CD4-positive, alpha-beta T cell treated with Interferon alpha-2 for 1 hour (primary cell): ENCODE results near the gene DUSP7.

Experiments
- DNase-seq, 2 donors: peaks; one replicate each; pipeline ENCODE4 v3.0.0-alpha.2; 2020 to 2022

The DUSP7 gene

DNA sequence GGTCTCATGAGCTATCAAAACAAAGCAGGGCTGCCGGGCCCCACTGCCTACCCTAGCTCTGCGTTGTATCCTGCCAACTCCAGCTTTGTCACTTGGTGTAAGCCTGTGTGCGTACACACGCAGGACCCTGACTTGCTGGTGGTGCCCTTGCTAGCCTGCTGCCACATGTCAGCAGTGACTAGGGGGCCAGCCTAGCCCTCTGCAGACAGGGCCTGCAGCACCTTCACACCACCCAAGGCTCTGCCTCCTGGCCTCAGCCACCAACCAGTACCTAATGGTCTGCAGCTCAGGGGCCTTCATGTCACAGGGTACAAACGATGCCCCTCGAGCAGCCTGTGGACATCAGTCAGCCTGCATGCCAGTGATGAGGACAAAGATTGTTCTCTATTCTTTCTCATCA lies 30.1 kb upstream of the DUSP7 start:
- no peak for DNase-seq

DNA sequence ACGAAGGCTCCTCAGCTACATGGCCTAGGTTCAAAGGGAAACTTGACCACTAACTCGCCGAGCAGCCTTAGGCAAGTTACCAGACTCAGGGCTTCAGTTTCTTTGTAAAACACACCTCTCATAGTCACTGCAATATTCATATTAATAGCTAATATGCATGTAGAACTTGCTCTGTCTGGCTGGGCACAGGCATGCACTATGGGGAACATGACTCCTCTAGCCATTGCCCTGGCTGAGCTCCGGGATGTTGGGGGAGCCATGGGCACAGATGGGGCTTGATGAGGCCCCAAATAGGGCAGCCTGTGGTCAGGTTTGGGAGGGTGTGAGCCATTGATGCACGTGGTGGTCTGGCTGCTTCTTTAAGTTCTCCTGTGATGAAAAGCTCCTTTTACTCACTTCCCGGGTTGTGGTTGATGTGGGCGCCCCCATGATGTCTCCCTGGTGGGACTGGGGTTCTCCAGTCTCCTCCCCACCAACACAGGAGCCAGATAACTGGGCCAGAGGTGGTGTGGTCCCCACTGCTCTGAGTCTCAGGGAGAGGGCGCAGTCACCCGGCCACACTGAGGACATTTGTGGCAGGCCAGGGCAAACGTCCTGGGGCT lies 29.4 kb upstream of the DUSP7 start:
- DNase-seq: no peak

DNA sequence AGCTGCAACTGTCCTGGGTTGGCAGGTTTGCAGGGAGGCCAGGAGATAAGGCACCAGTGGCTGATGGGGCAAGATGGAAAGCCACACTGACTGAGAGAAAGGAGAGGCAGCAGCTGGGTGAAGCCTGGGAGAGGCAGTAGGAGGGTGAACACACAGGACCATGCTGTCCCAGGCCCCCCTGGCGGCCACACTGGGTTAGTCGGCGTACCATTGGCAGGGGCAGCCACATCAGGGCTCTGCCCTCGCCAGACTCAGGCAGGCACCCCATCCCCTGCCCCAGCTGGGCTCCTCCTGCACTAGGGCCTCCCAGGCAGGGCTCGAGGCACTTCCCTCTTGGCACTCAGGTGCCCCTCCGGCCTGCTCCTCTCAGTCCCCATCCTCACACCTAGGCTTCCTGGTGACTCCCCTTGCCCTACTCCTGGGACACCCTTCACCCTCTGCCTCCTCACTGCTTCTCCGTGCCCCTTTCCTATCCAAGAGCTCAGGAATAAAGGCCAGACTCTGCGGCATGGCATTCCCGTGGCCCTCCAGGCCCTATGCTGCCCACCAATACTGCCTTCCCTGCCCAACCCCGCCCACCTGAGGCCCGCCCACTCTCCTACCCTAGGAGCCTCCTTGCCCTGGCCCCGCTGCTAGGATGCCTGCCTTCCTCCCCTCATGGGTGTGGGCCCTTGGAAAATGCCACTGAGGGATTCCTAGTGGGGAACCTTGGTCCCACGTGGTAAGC lies 28.7 kb upstream of the DUSP7 start:
- DNase-seq: no peak

DNA sequence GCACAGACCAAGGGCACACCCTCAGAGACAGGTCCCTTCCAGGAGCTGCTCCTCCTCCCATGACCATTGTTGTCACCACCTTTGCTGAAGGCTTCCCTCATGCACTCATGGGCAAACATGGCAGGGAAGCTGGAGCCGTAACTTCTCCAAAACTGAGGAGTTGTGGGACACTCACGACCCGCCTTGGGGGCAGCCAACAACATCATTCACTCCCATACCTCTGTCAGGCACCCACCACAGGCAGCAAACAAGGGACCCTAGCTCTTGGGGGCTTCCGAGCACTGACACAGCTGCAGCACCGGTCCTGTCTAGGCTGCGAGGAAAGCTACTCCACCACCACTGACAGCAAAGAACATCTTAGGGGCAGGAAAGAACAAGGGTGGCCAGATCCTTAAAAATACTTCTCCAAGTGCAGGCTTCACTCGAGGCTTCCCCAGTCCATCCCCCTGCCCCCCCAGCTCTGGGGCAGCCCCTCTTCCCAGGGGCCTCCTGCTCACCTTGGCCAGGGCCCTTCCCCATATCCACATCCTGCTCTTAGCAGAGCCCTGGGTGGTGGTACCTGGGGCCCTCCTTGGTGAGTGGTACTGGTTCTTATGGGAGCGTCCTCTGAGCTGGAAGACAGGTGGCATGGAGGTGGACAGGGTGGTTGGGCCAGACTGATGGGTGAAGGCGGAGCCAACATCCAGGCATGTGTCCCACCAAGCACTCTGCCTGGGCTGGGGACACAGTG lies 28.0 kb upstream of the DUSP7 start:
- DNase-seq: no peak

DNA sequence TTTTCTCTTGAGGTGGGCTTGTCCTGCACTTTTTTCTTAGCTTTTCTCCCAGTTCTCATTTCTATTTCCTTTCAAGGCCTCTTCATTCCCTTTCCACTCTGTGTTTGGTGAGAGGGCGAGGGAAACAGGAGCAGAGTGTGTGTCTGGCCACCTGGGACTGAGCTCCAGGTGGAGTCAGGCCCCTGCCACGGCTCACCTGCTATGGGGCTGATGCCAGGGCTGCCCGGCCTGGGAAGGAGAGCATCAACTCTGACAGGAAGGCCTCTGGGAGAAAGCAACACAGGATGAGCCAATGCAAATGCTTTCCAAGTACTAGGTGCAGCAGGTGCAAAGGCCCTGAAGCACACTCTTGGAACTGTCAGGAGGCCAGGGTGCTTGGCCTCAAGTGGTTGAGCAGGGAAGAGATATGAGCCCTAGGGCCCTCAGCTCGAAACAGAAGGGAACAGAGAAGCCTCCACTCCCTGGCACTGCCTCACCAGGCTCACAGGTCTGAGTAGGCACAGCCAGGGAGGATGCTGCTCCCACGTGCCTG lies 27.3 kb upstream of the DUSP7 start:
- DNase-seq: no peak

DNA sequence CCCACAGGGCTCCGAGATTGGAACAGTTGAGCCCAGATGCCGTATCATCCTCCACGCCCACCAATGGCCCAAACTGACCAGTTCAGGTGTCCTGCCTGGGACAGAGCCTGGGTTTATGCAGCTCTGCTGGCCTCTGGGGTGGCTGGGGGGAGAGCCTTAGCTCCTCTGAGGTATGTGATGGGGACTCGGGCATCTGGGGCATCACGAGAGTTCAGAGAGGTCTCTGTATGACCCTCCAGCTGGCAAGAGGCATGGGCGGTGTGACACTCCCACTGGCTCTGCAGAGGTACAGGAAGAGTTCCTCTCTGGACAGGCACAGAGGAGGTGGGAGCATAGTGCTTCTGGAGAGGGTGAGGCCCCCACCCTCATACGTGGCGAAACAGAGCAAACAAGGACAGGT lies 26.6 kb upstream of the DUSP7 start:
- no peak for DNase-seq

DNA sequence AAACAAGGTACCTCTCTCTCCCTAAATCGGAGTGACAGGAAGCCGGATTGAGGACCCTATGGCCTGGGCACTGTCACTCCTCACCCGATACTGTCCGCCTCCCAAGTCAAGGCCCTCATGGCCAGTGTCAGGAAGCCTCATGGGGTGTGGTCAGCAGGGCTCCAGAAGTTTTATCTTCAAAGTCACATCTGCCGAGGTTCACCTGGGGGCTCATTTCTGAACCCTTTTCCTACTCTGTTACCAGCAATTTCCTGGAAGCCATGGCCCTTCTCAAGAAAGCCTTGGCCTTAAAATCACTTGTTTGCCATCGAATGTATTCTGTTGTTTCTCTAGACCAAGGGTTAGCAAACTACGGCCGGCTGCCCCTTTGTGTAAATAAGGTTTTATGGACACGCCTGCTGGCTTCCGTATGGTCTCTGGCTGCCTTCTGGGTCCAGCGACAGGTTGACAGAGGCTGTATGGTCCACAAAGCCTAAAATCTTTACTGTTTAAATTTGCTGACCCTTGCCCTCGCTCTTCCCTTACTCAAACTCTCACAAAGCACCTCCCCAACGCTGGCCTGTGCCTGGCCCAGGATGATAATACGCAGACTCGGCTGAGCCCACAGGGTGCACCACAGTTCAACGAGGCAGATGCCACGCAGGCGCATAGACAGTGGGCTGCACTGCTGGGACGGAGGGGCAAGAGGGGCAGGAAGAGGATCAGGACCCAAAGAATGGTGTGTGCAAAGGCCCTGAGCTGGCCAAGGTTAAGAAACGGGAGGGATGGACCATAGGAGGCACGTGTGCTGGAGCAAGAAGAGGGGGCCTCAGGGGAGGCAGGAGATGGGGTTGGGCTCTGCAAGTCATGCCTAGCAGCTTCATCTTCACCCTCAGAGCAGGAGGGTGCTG lies 24.7 kb upstream of the DUSP7 start:
- no peak for DNase-seq

DNA sequence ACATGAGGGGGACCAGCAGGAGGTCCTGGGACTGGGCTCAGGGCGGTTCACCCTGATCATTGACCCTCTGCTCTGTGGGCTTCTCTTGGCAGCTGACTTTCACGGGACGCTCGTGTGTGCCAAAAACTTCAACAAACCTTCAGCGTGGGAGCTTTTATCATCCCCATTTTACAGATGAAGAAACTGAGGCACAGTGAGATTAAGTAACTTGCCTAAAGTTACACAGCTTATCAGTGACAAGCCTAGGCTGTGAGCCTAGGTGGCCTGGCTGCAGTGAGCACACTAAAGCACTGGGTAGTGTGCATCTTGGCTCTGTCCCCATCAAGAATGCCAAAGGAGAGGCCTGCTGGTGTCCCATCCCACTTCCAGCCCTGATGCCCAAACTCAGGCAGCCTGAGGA lies 23.6 kb upstream of the DUSP7 start:
- no peak for DNase-seq

DNA sequence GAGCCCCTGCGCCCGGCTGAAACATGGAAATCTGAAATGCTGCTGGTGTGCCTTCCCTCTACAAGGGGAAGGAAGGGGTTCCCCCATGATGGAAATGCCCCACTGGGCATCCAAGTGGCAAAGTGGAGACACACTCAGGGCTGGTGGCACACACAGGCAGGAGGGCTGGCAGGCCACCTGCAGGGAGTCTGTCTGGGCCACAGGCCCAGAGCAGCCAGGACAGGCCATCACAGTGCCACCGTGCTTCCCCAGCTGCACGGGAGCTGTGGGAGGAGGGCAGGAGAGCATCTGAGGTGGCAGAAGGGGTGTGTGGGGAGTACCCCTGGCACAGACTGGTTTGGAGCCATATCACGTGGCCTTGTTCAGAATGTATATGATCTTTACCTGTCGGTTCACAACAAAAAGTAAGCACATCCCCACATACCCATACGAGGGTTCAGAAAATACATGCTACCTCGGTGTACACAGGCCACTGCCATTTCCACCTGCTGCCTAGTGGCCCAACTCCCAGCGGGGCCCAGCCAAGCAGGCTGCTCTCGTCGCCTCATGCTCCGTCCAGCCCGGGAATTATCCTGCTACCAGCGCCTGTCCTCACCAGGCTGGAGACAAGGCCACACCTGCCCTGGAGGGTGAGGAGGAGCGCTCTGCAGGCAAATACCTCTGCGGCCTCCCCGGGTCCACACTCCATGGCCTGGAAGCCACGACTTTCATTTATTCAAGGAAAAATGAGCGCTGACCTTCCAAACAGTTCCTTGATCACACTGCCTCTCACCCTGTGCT lies 22.6 kb upstream of the DUSP7 start:
- no peak for DNase-seq

DNA sequence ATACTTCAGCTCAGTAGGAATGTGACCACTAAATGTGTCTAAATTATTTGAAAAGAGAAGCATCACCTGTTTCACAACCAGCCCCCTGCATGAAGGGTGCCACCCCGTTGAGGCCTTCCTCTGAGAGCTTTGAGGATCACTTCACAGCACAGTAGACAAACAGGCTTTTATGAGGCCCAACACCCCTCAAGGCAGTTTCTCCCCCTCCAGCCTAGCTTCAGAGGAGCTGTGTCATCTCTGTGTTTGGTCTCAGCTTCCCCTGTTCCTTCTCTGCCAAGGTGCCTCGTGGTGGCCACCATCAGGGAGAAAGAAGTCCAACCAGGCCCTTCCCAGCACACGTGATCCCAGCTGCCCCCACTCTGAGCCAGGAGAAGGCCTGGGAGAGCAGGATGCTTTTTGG lies 21.6 kb upstream of the DUSP7 start:
- no peak for DNase-seq

DNA sequence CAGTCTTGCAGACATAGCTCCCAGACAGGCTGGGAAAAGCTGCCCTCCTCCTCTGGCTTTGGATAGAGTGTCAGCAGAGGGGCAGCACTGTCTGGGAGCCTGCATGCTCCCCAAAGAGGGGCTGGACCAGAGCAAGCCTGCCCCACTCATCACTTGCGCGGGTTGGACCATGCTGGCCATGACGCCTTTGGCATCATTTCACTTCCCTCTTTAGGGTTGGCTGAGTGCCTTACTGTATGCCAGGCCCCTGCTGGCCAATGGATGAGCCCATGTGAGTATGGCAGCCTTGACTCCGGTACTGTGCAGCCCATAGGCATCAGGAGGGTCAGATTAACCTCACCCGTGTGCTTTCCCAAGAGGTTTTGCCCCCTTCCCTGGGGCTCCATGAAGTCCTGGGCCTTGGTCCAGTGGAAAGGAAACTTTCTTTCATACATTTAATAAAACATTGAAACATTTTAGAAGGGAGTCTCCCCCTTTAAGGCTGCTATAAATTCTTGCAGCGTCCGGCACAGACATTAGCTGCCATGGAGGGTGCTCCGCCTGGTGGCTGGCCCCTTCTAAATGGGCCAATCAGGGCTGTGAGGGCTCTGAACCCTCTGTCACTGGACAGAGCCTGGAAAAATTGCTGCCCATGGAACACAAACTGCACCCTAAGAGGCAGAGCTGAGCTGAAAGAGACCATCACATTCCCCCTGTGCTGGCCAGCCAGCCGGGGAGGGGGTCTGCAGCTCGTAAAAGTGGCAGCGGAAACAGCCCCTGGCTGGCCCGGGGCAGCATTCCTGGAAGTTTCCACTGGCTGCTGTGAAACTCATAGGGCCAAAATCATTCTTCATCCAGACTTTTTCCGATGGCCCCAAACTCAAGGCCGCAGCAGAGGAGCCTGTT lies 20.8 kb upstream of the DUSP7 start:
- DNase-seq: no peak

DNA sequence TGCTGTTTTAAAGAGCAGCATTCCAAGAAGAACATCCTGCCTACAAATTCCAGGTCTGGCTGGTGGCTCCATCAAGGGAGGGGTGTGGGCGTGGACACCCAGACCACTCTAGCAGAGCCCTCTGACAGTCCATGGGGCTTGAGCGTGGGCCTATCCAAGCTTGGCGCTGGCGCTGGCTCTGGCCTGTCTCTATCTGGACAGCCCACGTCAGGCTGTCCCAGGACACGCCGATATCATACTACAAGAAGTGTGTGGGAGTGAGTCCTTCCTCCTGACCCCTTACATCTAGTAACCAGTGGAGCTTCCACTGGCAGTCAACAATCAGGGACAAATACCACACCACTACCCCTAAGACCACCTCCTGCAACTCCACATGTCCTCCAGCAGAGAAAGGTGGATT lies 17.1 kb upstream of the DUSP7 start:
- no peak for DNase-seq

DNA sequence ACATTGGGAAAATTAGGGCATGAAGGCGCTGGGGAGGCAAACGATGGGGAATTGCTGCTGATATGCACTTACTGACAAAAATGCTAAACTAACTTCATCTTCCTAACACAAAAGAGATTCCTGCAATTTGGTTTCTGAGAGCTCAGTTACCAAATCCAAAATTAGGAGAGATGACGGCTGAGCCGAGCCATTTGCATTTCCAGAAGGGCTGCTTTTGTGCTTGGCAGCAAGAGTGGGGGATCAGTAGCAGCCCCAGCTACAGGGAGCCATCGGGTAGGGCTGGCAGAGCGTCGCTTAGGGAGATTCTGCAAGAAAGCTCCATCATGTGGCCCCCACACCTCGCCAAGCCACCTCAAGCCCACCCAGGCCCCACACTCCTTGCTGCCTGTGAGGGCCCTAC lies 16.1 kb upstream of the DUSP7 start:
- DNase-seq: no peak

DNA sequence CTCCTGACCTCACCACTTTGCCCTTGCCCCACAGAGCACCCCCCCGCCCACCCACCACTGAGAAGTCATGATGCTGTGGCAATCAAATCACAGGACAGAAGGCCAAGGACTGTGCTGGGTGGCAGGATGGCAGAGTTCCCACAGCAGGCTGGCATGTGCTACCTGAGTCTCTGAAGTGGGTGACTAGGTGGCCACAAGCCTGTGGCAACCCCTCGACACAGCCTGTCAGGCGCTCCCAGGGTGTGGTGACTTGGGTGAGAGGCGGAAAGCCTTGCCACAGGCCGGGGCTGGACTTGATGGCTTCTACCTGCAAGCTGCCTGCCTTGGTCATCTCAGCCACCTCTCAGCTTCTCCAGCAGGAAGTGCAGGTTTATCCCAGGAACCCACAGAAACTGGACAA lies 15.6 kb upstream of the DUSP7 start:
- DNase-seq: no peak

DNA sequence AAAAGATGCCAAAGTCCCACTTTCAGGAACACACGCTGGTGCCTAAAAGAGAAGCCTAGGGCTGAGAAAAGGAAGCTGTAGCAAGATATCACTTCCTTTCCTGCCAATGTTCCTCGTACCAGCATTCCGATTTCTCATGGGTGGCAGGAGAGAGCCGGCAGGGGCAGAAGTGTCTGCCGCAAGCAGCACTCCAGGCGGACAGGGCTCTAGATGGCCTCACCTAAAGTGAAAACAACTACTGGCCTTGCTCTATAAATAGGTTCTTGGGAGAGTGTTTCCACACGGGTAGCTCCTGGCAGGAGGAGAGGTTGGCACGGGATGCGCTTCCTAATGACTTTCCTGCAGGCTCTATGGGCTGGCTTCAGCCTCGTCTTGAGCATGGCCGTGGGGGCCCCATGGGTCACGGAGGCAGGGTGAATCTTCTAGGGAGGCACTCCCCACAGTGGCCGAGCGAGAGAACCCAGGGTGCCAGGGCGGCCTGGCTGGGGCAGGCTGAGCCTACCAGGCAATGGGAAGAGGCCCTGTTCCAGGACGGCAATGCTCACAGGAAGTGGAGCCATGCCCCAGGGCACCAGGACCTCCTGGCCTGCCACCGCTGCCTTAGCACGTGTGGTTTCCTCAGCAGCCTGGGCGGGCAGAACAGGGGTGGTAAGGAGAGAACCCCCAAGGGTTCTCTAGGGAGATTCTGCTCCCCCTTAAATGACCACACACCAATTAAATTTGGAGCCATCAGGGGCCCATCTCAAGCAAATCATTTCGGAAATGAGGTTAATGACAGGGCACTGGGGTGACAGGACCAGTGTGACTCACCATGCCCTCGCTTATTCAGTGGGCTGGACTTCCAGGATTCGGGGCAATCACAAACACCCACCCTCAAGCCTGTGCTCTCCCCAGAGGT lies 14.6 kb upstream of the DUSP7 start:
- peak in 1 of 2 donors; percentile 18 for DNase-seq

DNA sequence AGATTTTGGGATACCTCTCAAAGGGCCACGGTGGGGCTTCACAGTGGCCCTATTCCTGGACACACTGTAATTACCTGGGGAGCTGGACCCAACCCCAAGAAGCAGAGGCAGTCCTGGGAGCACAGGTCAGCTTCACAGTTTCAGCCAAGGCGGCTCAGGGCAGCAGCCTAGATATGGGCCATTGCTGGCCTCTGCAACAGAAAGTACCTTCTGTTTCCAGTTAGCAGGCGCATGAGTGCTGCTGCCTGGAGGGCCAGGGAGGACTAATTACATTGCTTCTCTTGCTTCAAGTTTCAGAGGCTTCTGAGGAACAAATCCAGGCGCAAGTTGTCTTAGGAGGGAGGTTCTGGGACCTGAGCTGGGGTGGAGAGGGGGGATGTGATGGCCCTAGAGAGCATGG lies 13.5 kb upstream of the DUSP7 start:
- DNase-seq: no peak

DNA sequence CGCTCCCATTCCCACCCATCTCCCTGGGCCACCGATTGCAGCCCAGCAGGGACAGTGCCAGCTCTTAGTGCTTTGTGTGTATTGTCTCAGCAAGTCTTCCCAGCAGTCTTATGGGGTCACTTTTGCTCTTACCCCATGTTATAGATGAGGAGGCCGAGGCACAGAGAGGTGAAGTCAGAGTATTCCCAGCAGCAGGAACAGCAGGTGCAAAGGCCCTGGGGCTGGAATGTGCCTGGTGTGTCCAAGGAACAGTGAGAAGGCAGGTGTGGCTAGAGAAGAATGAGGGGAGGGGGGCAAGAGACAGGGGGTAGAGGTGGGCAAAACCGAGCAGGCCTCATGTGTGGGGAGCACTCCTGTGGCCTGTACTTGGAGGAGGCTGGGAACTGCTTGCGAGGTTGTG lies 12.8 kb upstream of the DUSP7 start:
- no peak for DNase-seq

DNA sequence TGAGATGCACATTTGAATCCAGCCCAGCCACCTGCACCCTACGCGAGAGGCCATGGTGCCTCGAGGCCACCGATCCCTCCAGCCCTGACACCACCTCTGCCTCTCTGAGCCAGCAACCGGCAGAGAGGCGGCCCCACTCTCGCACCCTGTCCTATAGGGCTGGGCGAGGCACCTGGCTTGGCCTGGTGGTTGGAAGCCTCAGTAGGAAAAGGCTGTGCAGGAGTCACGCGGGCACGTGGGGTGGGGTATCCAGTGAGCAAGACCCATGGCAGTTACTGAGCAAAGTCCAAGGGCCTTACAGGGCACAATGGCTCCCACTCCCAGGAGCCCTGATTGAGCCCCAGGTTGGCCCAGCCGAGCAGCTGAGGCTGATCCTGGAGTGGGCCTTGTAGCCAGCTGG lies 12.4 kb upstream of the DUSP7 start:
- no peak for DNase-seq

DNA sequence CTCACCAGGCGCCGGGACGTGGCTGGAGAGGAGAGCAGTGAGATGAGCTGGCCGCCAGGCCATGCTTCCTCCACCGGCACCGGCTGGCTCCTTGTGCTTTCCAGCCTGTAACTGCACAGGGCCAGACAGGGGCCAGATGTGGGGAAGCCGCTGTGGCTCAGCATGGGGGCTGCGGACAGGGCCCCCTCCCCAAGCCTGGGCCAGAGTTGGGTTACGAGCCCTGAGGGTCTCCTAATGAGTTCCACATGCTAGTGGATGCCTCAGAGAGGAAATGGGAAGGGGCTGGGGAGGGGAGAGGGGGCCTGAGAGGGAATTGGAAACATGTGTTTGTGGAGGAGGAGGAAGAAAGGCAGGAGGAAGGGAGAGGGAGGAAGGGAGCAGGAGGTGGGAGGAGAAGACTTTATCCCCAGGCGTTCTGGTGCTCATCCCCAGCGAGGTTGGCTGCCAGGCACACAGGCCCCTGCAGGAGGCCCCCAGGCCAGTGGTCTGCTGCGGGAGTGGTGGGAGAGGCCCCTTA lies 11.7 kb upstream of the DUSP7 start:
- no peak for DNase-seq

DNA sequence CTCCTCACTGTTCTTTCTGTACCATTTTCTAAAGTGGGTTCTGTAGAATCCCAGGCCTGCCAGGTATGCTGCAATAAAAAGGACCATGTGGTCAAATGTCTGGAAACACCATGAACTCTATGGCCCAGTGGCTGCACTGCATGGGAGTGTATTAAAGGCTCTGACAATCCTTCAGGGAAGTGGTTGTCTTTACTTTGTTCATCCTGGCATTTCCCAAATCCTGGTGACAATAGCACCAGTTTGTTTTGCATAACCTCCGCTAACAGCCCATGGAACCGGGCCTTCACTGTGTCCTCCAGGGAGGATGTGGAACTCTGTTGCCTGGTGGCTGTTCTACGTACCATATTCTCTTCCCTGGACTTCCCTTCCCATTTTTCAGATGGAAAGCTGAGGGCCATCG lies 11.2 kb upstream of the DUSP7 start:
- DNase-seq: no peak
